Astrocyte (in vitro differentiated cells and primary cell): Measurements from ENCODE around the gene REEP1.

ENCODE experiments used
- EZH2 ChIP-seq: IDR thresholded peaks from 2 replicates; pipeline ENCODE4 v1.6.1; 2012; ENCODE audit warnings: mild to moderate bottlenecking, low read length, inconsistent platforms; ENCODE audit not compliant: insufficient read depth
- TF ChIP-seq, protein P1 (sequence below): IDR thresholded peaks from 2 replicates; pipeline ENCODE4 v1.5.1; 2011; ENCODE audit warnings: low read depth, mild to moderate bottlenecking, inconsistent platforms, low read length, moderate library complexity; ENCODE audit not compliant: insufficient read depth

DNA sequence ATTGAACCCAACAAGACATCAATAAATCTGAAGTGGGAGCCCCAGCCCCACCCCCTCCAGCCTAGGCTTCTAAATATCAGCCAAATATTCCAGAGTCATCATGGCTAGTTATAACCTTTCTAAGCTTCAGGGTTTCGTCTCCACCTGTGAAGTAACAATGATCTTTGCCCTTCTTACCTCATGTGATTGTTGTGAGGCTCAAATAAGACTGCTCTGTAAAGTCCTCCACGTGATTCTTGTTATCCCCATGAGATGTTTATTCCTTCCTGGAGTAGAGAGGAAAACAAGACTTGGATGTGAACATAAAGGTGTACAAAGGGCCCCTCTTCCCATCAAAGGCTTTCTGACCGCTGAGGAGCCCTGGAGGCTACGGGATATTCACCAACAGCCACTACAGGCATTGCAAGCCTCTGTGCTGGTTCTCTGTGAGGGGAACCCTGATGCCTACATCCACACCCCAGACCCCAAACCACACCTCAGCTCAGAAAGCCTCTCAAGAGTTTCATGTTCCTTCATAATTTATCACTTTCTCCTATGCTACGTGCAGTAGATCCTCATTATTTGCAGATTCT, 20.1 kb upstream of the REEP1 start:
- TF ChIP-seq, protein P1, sequence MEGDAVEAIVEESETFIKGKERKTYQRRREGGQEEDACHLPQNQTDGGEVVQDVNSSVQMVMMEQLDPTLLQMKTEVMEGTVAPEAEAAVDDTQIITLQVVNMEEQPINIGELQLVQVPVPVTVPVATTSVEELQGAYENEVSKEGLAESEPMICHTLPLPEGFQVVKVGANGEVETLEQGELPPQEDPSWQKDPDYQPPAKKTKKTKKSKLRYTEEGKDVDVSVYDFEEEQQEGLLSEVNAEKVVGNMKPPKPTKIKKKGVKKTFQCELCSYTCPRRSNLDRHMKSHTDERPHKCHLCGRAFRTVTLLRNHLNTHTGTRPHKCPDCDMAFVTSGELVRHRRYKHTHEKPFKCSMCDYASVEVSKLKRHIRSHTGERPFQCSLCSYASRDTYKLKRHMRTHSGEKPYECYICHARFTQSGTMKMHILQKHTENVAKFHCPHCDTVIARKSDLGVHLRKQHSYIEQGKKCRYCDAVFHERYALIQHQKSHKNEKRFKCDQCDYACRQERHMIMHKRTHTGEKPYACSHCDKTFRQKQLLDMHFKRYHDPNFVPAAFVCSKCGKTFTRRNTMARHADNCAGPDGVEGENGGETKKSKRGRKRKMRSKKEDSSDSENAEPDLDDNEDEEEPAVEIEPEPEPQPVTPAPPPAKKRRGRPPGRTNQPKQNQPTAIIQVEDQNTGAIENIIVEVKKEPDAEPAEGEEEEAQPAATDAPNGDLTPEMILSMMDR = no peak
- TF ChIP-seq EZH2 = no peak
